Rectal smooth muscle tissue (tissue), 1 donor: ENCODE measurements around the gene C1QL1.
A peak's percentile ranks its signal among the peaks of the same experiment; 100 is the strongest.

Experiments
- H3K27ac ChIP-seq: one replicate; pipeline ENCODE4 v1.7.0; 2013; ENCODE audit warnings: low read depth, low read length, inconsistent platforms
- H3K27me3 ChIP-seq: one replicate; pipeline ENCODE4 v1.7.0; 2013; ENCODE audit warnings: low read length; ENCODE audit not compliant: control insufficient read depth, insufficient read depth
- H3K36me3 ChIP-seq: one replicate; pipeline ENCODE4 v1.7.0; 2013; ENCODE audit warnings: low read length; ENCODE audit not compliant: control insufficient read depth, insufficient read depth
- H3K4me1 ChIP-seq: one replicate; pipeline ENCODE4 v1.7.0; 2013; ENCODE audit warnings: low read length; ENCODE audit not compliant: control insufficient read depth, insufficient read depth
- H3K4me3 ChIP-seq: one replicate; pipeline ENCODE4 v1.7.0; 2013; ENCODE audit warnings: low read length
- H3K9ac ChIP-seq: one replicate; pipeline ENCODE4 v1.7.0; 2013; ENCODE audit warnings: low read length

C1QL1 gene

GRCh38 chr17:44912763-44913544 is 55.1 kb downstream of the C1QL1 start:
- H3K27ac ChIP-seq, result no peak overlapping the region

GRCh38 chr17:44911133-44912001 is 56.7 kb downstream of the C1QL1 start:
- no peak overlapping the region for H3K27ac ChIP-seq
- H3K4me1 ChIP-seq, result peaks cover 2% of the 10 kb centered on the region
- no peaks in the 10 kb centered on the region for H3K36me3 ChIP-seq
- H3K4me3 ChIP-seq, result peak overlapping the region; percentile 33
- H3K9ac ChIP-seq, result no peak overlapping the region
- peaks cover 5% of the 10 kb centered on the region for H3K27me3 ChIP-seq

More at GRCh38 chr17:44912763-44913544, 55.1 kb downstream of the C1QL1 start:
- Histone ChIP-seq H3K9ac (no peak overlapping the region), H3K36me3 (no peaks in the 10 kb centered on the region), H3K4me1 (peaks cover 13% of the 10 kb centered on the region), H3K4me3 (no peak overlapping the region), H3K27me3 (peaks cover 5% of the 10 kb centered on the region)

- H3K36me3 ChIP-seq, result no peaks in the 10 kb centered on the region
- no peak overlapping the region for H3K27ac ChIP-seq
- no peak overlapping the region for H3K4me3 ChIP-seq
- no peaks in the 10 kb centered on the region for H3K4me1 ChIP-seq
- peaks cover 5% of the 10 kb centered on the region for H3K27me3 ChIP-seq
- no peak overlapping the region for H3K9ac ChIP-seq
These were observed 57.6 kb downstream of the C1QL1 start for GRCh38 chr17:44910231-44911106.
